ENCODE measurements around the gene AK1.
A peak's percentile ranks its signal among the peaks of the same experiment; 100 is the strongest.

Gene AK1

GRCh38 chr9:127907867-127908659 lies 30.6 kb upstream of the AK1 start:
- no peak for DNase-seq

GRCh38 chr9:127905788-127906191 lies 28.3 kb upstream of the AK1 start:
- peak; percentile 69 for DNase-seq

GRCh38 chr9:127905004-127905728 lies 27.7 kb upstream of the AK1 start:
- DNase-seq: peak; percentile 71

- no peak for DNase-seq
Measured at GRCh38 chr9:127904561-127905003, 27.1 kb upstream of the AK1 start.

GRCh38 chr9:127903557-127904475 lies 26.3 kb upstream of the AK1 start:
- peak; percentile 94 for DNase-seq

- DNase-seq: peak; percentile 83
Measured at GRCh38 chr9:127899128-127899943, 21.9 kb upstream of the AK1 start, which contains the start of gene ST6GALNAC6. Gene ST6GALNAC6 (minus strand): TSS chr9:127899603. CDS start chr9:127897981, 1,622 bp downstream.

GRCh38 chr9:127898433-127899127 lies 21.1 kb upstream of the AK1 start:
- peak; percentile 46 for DNase-seq

GRCh38 chr9:127897193-127897692 lies 19.8 kb upstream of the AK1 start:
- DNase-seq: peak; percentile 67

- DNase-seq: no peak
Measured at GRCh38 chr9:127896395-127897192, 19.1 kb upstream of the AK1 start.

- DNase-seq: no peak
Measured at GRCh38 chr9:127895811-127896210, 18.3 kb upstream of the AK1 start.

GRCh38 chr9:127893392-127893791 lies 15.9 kb upstream of the AK1 start:
- no peak for DNase-seq

GRCh38 chr9:127892831-127893230 lies 15.4 kb upstream of the AK1 start:
- no peak for DNase-seq

GRCh38 chr9:127890053-127890452 lies 12.6 kb upstream of the AK1 start:
- DNase-seq: no peak

- no peak for DNase-seq
Measured at GRCh38 chr9:127887792-127888191, 10.3 kb upstream of the AK1 start.

- no peak for DNase-seq
Measured at GRCh38 chr9:127886401-127886972, 9.0 kb upstream of the AK1 start.

GRCh38 chr9:127885508-127886281 lies 8.2 kb upstream of the AK1 start:
- no peak for DNase-seq

GRCh38 chr9:127884976-127885490 lies 7.6 kb upstream of the AK1 start:
- DNase-seq: no peak

GRCh38 chr9:127884427-127884911 lies 7.0 kb upstream of the AK1 start:
- DNase-seq: no peak

GRCh38 chr9:127883959-127884358 lies 6.5 kb upstream of the AK1 start:
- DNase-seq: no peak

Data from stimulated activated CD8-positive, alpha-beta memory T cell treated with anti-CD3 and anti-CD28 coated beads, Interleukin-4, amount 100 ng/mL, for 48 hours (primary cell).